Stimulated activated naive CD8-positive, alpha-beta T cell treated with anti-CD3 and anti-CD28 coated beads, Interleukin-15, Interleukin-2, amounts not matched to agents 100 ng/mL and 50 ng/mL, for 24 hours (primary cell): ENCODE results near the gene TRAF2.

Experiments used
- H3K27ac Mint-ChIP-seq: one replicate; pipeline ENCODE4 v1.8.0; 2021; ENCODE audit warnings: mild to moderate bottlenecking, mixed read lengths
- H3K27me3 Mint-ChIP-seq: one replicate; pipeline ENCODE4 v1.8.0; 2021; ENCODE audit warnings: mixed read lengths
- H3K36me3 Mint-ChIP-seq: one replicate; pipeline ENCODE4 v1.8.0; 2021; ENCODE audit warnings: low read depth, mixed read lengths
- H3K4me1 Mint-ChIP-seq: one replicate; pipeline ENCODE4 v1.8.0; 2021; ENCODE audit warnings: low read depth, mixed read lengths
- H3K4me3 Mint-ChIP-seq: one replicate; pipeline ENCODE4 v1.8.0; 2021; ENCODE audit warnings: mild to moderate bottlenecking, mixed read lengths
- H3K9me3 Mint-ChIP-seq: one replicate; pipeline ENCODE4 v1.8.0; 2021; ENCODE audit warnings: mixed read lengths

Gene TRAF2

GRCh38 chr9:136852664-136853595 is 33.4 kb upstream of the TRAF2 start:
- no peaks in the 10 kb centered on the region for H3K9me3 Mint-ChIP-seq
- peaks cover 7% of the 10 kb centered on the region for H3K4me1 Mint-ChIP-seq
- H3K27ac Mint-ChIP-seq = no peak overlapping the region
- no peaks in the 10 kb centered on the region for H3K27me3 Mint-ChIP-seq
- no peaks in the 10 kb centered on the region for H3K36me3 Mint-ChIP-seq
- no peak overlapping the region for H3K4me3 Mint-ChIP-seq

GRCh38 chr9:136853596-136854112 is 32.7 kb upstream of the TRAF2 start:
- no peaks in the 10 kb centered on the region for H3K9me3 Mint-ChIP-seq
- no peak overlapping the region for H3K27ac Mint-ChIP-seq
- peaks cover 6% of the 10 kb centered on the region for H3K4me1 Mint-ChIP-seq
- H3K4me3 Mint-ChIP-seq = no peak overlapping the region
- no peaks in the 10 kb centered on the region for H3K27me3 Mint-ChIP-seq
- no peaks in the 10 kb centered on the region for H3K36me3 Mint-ChIP-seq

GRCh38 chr9:136854113-136854841 is 32.0 kb upstream of the TRAF2 start:
- Mint-ChIP-seq H3K27ac (no peak overlapping the region), H3K27me3 (no peaks in the 10 kb centered on the region), H3K9me3 (no peaks in the 10 kb centered on the region), H3K4me1 (peaks cover 3% of the 10 kb centered on the region), H3K36me3 (no peaks in the 10 kb centered on the region), H3K4me3 (no peak overlapping the region)

- Mint-ChIP-seq H3K27me3 (no peaks in the 10 kb centered on the region), H3K4me1 (peaks cover 3% of the 10 kb centered on the region), H3K27ac (no peak overlapping the region), H3K9me3 (no peaks in the 10 kb centered on the region), H3K36me3 (no peaks in the 10 kb centered on the region), H3K4me3 (no peak overlapping the region)
Observed at GRCh38 chr9:136854842-136855460, 31.4 kb upstream of the TRAF2 start.

GRCh38 chr9:136855461-136856078 is 30.7 kb upstream of the TRAF2 start:
- H3K9me3 Mint-ChIP-seq = no peaks in the 10 kb centered on the region
- no peak overlapping the region for H3K4me3 Mint-ChIP-seq
- no peaks in the 10 kb centered on the region for H3K27me3 Mint-ChIP-seq
- no peak overlapping the region for H3K27ac Mint-ChIP-seq
- no peaks in the 10 kb centered on the region for H3K4me1 Mint-ChIP-seq
- no peaks in the 10 kb centered on the region for H3K36me3 Mint-ChIP-seq

GRCh38 chr9:136856079-136856476 is 30.2 kb upstream of the TRAF2 start:
- Mint-ChIP-seq H3K4me3 (no peak overlapping the region), H3K36me3 (no peaks in the 10 kb centered on the region), H3K27me3 (no peaks in the 10 kb centered on the region), H3K9me3 (no peaks in the 10 kb centered on the region), H3K27ac (no peak overlapping the region), H3K4me1 (no peaks in the 10 kb centered on the region)

- no peak overlapping the region for H3K27ac Mint-ChIP-seq
- H3K4me3 Mint-ChIP-seq = no peak overlapping the region
- no peaks in the 10 kb centered on the region for H3K9me3 Mint-ChIP-seq
Observed at GRCh38 chr9:136856541-136857141, 29.7 kb upstream of the TRAF2 start.

GRCh38 chr9:136857166-136857565 is 29.1 kb upstream of the TRAF2 start:
- Mint-ChIP-seq H3K27ac (no peak overlapping the region), H3K4me3 (no peak overlapping the region), H3K4me1 (no peaks in the 10 kb centered on the region), H3K9me3 (no peaks in the 10 kb centered on the region), H3K36me3 (no peaks in the 10 kb centered on the region), H3K27me3 (no peaks in the 10 kb centered on the region)

More at GRCh38 chr9:136856541-136857141, 29.7 kb upstream of the TRAF2 start:
- Mint-ChIP-seq H3K36me3 (no peaks in the 10 kb centered on the region), H3K4me1 (no peaks in the 10 kb centered on the region), H3K27me3 (no peaks in the 10 kb centered on the region)

GRCh38 chr9:136857581-136858412 is 28.5 kb upstream of the TRAF2 start:
- Mint-ChIP-seq H3K4me3 (no peak overlapping the region), H3K36me3 (no peaks in the 10 kb centered on the region), H3K4me1 (no peaks in the 10 kb centered on the region), H3K27me3 (no peaks in the 10 kb centered on the region), H3K9me3 (no peaks in the 10 kb centered on the region), H3K27ac (no peak overlapping the region)

GRCh38 chr9:136858452-136858843 is 27.9 kb upstream of the TRAF2 start:
- Mint-ChIP-seq H3K4me3 (no peak overlapping the region), H3K36me3 (peaks cover 3% of the 10 kb centered on the region), H3K27me3 (no peaks in the 10 kb centered on the region), H3K9me3 (no peaks in the 10 kb centered on the region), H3K4me1 (no peaks in the 10 kb centered on the region), H3K27ac (no peak overlapping the region)

GRCh38 chr9:136858844-136859757 is 27.2 kb upstream of the TRAF2 start:
- no peak overlapping the region for H3K27ac Mint-ChIP-seq
- H3K4me3 Mint-ChIP-seq = no peak overlapping the region
- H3K36me3 Mint-ChIP-seq = peaks cover 10% of the 10 kb centered on the region
- H3K27me3 Mint-ChIP-seq = no peaks in the 10 kb centered on the region
- no peaks in the 10 kb centered on the region for H3K9me3 Mint-ChIP-seq
- peaks cover 5% of the 10 kb centered on the region for H3K4me1 Mint-ChIP-seq

- H3K4me1 Mint-ChIP-seq = peaks cover 16% of the 10 kb centered on the region
- peaks cover 13% of the 10 kb centered on the region for H3K36me3 Mint-ChIP-seq
- no peak overlapping the region for H3K4me3 Mint-ChIP-seq
- H3K9me3 Mint-ChIP-seq = no peaks in the 10 kb centered on the region
- no peak overlapping the region for H3K27ac Mint-ChIP-seq
- H3K27me3 Mint-ChIP-seq = no peaks in the 10 kb centered on the region
Observed at GRCh38 chr9:136860529-136860928, 25.8 kb upstream of the TRAF2 start.
